ENCODE results near the gene SLC35G3. TPM values are rescaled to one million over a fixed set of nuclear protein-coding genes. Genes with fewer than 3 reads are reported as not detected.
"Not testable (repeated sequence)": the region's sequence is repeated elsewhere in the genome, so short reads cannot be mapped to it uniquely, and the experiment has no call there.

SLC35G3 gene
- total RNA-seq, 6 experiments from 2014 or later: not detected

DNA sequence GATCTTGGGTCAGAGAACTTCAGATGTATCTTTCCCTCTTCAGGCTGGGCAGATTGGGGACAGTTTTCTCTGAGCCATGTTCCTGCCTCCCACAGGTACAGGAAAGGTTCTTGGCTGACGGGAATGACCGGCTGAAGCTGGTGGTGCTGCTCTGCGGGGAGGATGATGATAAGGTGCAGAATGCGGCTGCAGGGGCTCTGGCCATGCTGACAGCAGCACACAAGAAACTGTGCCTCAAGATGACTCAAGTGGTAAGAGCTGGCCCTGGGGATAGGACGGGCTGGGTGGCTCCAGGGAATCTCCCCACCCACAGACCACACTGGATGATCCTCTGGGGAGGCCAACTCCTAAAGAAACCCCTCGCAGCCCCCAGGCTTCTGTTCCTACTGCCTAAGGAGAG is 10.9 kb downstream of the SLC35G3 start:
- intact Hi-C loops (cut with DNase I): no loop called here
- no peak overlapping the region for H3K4me3 ChIP-seq
- 31% methylated on average over 5 of the region's 6 CpGs for whole genome bisulfite sequencing (ENCODE audit: insufficient coverage, low coverage, low lambda C conversion rate, missing lambda C conversion rate)

GRCh38 chr17:35179379-35179778 is 14.8 kb downstream of the SLC35G3 start:
- not testable (repeated sequence) for H3K27ac ChIP-seq, H3K4me3 ChIP-seq, H3K9me3 ChIP-seq, H3K36me3 ChIP-seq, H3K27me3 ChIP-seq, H3K4me1 ChIP-seq, ATAC-seq
- intact Hi-C loops (cut with DNase I): loop anchor here in 1 of 2 donors (10.0 kb wide), 1 partner anchor 355 kb away; the partner anchor contains the start of gene SLFN12L
- DNase-seq: peak in 1 of 3 donors; percentile 19
- no CpG with 5 or more reads among the region's 5 CpGs for WGBS (ENCODE audit: insufficient coverage, low coverage, low lambda C conversion rate, missing lambda C conversion rate)

More for the DNA sequence above, 10.9 kb downstream of the SLC35G3 start:
- Histone ChIP-seq H3K27me3 (no peaks in the 10 kb centered on the region), H3K9me3 (no peaks in the 10 kb centered on the region), H3K27ac (no peak overlapping the region), H3K4me1 (no peaks in the 10 kb centered on the region), H3K36me3 (no peaks in the 10 kb centered on the region)
- TF ChIP-seq, protein P1, sequence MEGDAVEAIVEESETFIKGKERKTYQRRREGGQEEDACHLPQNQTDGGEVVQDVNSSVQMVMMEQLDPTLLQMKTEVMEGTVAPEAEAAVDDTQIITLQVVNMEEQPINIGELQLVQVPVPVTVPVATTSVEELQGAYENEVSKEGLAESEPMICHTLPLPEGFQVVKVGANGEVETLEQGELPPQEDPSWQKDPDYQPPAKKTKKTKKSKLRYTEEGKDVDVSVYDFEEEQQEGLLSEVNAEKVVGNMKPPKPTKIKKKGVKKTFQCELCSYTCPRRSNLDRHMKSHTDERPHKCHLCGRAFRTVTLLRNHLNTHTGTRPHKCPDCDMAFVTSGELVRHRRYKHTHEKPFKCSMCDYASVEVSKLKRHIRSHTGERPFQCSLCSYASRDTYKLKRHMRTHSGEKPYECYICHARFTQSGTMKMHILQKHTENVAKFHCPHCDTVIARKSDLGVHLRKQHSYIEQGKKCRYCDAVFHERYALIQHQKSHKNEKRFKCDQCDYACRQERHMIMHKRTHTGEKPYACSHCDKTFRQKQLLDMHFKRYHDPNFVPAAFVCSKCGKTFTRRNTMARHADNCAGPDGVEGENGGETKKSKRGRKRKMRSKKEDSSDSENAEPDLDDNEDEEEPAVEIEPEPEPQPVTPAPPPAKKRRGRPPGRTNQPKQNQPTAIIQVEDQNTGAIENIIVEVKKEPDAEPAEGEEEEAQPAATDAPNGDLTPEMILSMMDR (IDR thresholded peaks at IDR 0.05): no peak
- TF ChIP-seq POLR2A (IDR thresholded peaks at IDR 0.05): no peak
- ATAC-seq (no peak), DNase-seq (no peak)

- 46% methylated on average over 2 of the region's 8 CpGs for WGBS (ENCODE audit: insufficient coverage, low coverage, low lambda C conversion rate, missing lambda C conversion rate)
- ATAC-seq: no peak
- DNase-seq: peak in 1 of 3 donors; percentile 15
- Histone ChIP-seq H3K4me3 (no peak overlapping the region), H3K27ac (no peak overlapping the region), H3K36me3 (no peaks in the 10 kb centered on the region), H3K9me3 (no peaks in the 10 kb centered on the region), H3K4me1 (no peaks in the 10 kb centered on the region), H3K27me3 (no peaks in the 10 kb centered on the region)
- intact Hi-C loops (cut with DNase I): loop anchor here in 1 of 2 donors (10.0 kb wide), 1 partner anchor 358 kb away; the partner anchor contains the start of gene SLFN12L
- TF ChIP-seq, protein P1 (IDR thresholded peaks at IDR 0.05): no peak
- TF ChIP-seq POLR2A (IDR thresholded peaks at IDR 0.05): no peak
These were observed 17.3 kb downstream of the SLC35G3 start for GRCh38 chr17:35176897-35177296.

DNA sequence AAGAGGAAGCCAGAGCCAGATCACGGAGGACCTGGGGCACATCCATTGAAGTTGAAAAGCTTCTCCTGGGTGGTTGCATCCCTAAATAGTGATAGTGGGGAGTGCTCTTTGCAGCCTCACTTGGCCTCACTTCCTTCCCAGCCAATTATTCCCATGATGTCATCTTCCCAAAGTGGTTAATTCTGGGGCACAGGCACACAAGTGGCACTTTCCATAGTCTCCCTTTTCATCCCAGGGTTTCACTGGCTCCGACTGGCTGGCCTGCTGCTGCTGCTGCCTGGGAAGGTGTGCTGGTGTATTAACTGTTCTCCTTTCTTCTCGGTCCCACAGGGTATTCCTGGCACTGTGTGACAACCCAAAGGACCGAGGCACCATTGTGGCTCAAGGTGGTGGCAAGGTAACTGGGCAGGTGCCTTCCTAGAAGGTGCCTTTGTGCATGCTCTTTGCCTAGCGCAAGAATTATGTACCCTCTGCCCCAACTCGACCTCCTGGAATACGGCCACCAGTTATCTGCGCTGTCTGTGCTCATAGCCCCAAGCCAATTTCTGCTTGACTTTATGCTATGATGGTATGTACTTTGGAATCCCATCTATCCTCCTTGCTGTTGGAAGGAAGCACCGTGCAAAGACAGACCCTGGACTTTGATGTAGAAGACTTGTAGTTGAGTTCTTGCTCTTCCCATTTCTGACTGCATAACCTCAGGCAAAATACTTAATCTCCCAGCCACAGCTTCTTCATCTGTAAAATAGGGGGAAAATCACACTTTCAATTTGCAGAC is 18.4 kb downstream of the SLC35G3 start:
- H3K4me3 ChIP-seq: no peak overlapping the region
- H3K4me1 ChIP-seq: no peaks in the 10 kb centered on the region
- ATAC-seq (no peak), DNase-seq (peak in 1 of 3 donors; percentile 9)
- H3K27ac ChIP-seq: no peak overlapping the region
- no peak for TF ChIP-seq POLR2A (IDR thresholded peaks at IDR 0.05)
- TF ChIP-seq, protein P1 (IDR thresholded peaks at IDR 0.05): no peak
- intact Hi-C loops (cut with DNase I): loop anchor here in 1 of 2 donors (10.0 kb wide), 1 partner anchor 359 kb away; the partner anchor contains the start of gene SLFN12L
- H3K9me3 ChIP-seq: no peaks in the 10 kb centered on the region
- H3K27me3 ChIP-seq: no peaks in the 10 kb centered on the region
- WGBS (ENCODE audit: insufficient coverage, low coverage, low lambda C conversion rate, missing lambda C conversion rate): 63% methylated on average over 3 of the region's 9 CpGs
- H3K36me3 ChIP-seq: no peaks in the 10 kb centered on the region

DNA sequence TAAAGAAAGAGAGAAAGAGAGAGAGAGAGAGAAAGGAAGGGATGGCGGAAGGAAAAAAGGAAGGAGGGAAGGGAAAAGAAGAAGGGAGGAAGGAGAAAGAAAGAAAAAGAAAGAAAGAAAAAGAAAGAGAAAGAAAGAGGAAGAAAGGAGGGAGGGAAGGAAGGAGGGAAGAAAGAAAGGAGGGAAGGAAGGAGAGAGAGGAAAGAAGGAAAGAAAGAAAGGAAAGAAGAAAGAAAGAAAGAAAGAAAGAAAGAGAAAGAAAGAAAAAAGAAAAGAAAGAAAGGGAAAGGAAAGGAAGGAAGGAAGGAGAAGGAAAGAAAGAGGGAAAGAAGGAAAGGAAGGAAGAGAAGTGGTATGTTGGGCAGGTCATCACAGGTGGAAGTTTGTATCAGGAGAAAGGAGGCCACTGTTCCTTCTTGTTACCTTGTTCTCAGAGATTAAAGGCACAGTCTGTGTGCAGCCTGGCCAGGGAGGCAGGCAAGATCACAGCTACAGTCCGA is 19.3 kb downstream of the SLC35G3 start:
- ATAC-seq (no peak), DNase-seq (no peak)
- no peak for TF ChIP-seq POLR2A (IDR thresholded peaks at IDR 0.05)
- TF ChIP-seq, protein P1 (IDR thresholded peaks at IDR 0.05): no peak
- H3K27me3 ChIP-seq: no peaks in the 10 kb centered on the region
- H3K4me1 ChIP-seq: no peaks in the 10 kb centered on the region
- H3K27ac ChIP-seq: no peak overlapping the region
- intact Hi-C loops (cut with DNase I): loop anchor here in 1 of 2 donors (10.0 kb wide), 1 partner anchor 360 kb away; the partner anchor contains the start of gene SLFN12L
- no peak overlapping the region for H3K4me3 ChIP-seq
- WGBS (ENCODE audit: insufficient coverage, low coverage, low lambda C conversion rate, missing lambda C conversion rate): 88% methylated on average over 2 of the region's 2 CpGs
- H3K36me3 ChIP-seq: no peaks in the 10 kb centered on the region
- H3K9me3 ChIP-seq: no peaks in the 10 kb centered on the region

GRCh38 chr17:35172321-35172720 is 21.9 kb downstream of the SLC35G3 start:
- 84% methylated on average over 3 of the region's 3 CpGs for WGBS (ENCODE audit: insufficient coverage, low coverage, low lambda C conversion rate, missing lambda C conversion rate)
- peak in 1 of 3 donors; percentile 11 for DNase-seq
- not testable (repeated sequence) for ATAC-seq, H3K9me3 ChIP-seq, H3K4me3 ChIP-seq, H3K4me1 ChIP-seq, H3K36me3 ChIP-seq, H3K27me3 ChIP-seq, H3K27ac ChIP-seq
- intact Hi-C loops (cut with DNase I): loop anchor here in 1 of 2 donors (10.0 kb wide), 1 partner anchor 362 kb away; the partner anchor contains the start of gene SLFN12L
